ENCODE measurements around the gene WARS2.
"Not testable (repeated sequence)": the region's sequence is repeated elsewhere in the genome, so short reads cannot be mapped to it uniquely, and the experiment has no call there.

Gene WARS2

DNA sequence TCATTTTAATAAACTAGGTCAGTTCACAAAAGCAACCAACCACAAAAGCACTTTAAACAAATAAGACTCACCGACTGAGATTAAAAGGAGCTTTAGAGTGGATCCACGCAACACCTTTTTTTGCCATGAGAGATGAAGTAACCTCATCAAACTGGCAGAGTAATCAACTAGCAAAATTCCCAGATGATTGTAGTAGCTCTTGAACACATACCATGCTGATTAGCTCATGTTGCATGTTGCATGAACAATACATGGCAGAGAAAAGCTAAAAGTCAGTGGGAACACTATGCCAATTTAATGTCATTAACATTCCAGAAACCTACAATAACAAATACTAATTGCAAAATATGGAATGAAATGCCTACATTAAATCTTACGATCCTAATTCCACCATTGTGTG, 4.1 kb downstream of the WARS2 start:
- no peak for DNase-seq

DNA sequence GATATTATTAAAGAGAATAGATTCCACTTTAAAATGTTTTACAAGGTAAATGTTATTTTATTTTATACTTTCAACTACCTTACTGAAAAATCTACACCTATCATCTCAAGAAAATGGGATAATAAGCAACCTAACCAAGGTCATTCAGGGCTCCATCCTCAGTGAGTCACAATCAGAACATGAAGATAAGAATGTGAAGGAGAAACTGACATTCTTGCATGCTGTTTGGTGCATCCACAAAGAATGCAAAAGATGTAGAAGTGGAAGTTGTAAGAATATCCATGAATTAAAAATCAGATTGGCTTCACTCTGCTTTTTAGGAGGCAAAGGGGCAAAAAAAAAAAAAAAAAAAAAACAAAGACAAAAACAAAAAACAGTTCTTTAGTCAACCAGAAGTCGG, 6.5 kb downstream of the WARS2 start:
- no peak for DNase-seq

DNA sequence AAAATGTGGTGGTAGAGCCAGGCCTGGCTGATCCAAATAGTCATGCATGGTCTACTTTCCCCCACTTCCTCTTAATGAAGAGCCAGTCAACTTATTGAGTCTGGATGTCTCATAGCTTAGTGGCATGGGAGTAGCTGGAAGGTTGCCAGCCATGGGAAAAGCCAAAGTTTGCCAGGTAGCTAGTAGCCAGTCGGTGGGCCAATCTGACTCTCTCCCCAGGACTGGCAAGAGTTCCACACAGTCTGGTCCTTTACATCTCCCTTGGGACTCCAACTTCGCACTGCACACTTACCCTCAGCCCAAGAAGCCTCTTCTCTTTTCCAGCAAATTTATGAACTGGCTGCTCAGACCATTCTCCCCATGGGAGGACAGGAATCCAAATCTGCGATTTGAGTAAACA, 8.3 kb downstream of the WARS2 start:
- no peak for DNase-seq

DNA sequence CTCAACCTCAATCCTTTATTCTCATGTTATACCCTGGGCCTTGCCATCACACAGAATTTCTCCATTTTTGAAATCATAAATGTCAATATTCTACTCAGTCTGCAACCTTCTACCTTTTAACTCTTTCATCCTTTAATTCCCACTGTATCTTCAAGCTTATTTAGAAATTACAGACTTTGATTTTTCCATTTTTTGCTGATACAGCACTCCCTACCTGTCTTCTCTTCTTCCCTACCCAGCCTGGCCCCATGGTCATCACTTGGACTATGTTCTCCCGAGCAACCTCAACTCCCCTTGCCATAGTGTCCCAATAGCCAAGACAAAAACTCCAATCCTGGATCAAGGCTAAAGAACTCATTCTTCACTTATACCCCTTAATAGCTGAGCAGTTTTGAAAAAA, 14.6 kb downstream of the WARS2 start:
- no peak for DNase-seq

DNA sequence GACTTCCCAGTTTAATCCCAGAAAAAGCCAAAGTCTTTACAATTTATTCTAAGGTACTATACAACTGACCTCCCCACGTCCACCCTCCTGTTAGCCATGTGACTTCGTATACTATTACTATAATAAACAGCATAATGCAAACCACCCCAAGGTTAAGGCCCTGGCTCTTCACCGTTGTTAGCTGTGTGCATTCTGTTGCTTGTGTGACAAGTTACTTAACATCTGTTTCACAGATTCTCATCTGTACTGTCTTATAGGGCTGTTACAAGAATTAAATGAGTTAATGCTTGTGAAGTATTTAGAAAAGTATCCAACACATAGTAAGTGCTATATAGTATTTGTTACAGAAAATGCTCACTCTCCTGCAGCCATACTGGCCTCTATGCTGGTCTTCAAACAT, 15.7 kb downstream of the WARS2 start:
- DNase-seq = no peak

DNA sequence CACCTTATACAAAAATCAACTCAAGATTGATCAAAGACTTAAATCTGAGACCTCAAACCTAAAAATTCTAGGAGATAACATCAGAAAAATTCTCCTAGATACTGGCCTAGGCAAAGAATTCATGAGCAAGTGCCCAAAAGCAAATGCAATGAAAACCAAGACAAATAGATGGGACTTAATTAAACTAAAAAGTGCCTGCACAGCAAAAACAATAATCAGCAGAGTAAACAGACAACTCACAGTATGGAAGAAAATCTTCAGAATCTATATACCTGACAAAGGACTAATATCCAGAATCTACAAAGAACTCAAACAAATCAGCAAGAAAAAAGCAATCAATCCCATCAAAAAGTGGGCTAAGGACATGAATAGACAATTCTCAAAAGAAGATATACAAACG, 18.6 kb downstream of the WARS2 start:
- not testable (repeated sequence) for DNase-seq

DNA sequence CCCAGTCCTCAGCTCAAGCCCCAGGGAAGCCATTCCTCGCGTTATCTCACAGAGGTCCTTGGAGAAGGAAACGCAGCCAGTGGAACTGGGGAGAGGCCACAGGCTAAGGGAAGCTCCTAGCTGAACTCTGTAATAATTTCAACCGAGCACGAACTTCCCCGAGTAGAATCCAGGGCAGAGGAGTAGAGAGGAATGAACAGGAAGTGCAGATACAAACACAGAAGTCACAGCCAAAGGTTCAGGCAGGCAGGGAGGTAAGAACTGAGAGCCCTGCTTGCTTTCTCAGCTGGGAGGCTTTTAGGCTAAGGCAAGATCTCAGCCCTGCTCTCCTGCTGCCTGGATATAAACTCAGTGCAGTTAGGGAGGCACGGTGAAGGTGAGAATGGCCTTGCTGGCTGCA, 23.7 kb downstream of the WARS2 start:
- DNase-seq = no peak

DNA sequence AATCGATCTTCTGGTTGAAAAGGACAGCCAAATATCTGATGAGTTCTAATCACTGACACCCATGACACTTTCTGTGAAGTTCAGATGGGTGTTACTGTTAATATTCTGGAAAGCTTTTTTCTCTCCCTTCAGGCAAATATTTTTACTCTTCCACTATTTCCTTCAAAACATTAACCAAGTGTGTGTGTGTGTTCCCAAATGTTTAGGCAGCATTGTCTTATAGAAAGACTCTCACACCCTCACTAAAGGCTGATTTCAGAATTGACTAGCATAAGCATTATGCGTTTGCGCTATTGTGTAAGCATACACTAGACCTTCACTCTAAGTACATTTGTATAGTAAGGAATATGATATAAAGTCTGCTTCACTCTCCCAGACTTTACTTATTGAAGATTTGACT, 24.7 kb downstream of the WARS2 start:
- no peak for DNase-seq

DNA sequence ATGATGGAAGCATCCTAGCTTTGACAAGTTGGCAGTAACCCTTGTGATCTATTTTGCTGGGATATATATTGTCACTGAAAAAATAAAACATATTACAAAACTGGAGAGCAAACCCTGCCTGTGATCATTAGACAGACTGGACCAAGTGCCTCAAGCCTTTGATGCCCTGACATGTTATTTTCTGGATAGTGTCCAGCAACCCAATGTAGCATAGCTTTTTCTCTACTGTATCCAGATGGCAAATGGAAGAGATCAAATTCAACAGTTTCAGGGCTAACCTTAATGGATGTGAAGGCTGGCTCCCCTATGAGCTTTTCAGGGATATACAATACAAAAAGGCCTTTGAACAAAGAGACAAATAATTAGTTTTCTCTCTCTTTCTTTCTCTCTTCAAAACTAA, 25.1 kb downstream of the WARS2 start:
- no peak for DNase-seq

DNA sequence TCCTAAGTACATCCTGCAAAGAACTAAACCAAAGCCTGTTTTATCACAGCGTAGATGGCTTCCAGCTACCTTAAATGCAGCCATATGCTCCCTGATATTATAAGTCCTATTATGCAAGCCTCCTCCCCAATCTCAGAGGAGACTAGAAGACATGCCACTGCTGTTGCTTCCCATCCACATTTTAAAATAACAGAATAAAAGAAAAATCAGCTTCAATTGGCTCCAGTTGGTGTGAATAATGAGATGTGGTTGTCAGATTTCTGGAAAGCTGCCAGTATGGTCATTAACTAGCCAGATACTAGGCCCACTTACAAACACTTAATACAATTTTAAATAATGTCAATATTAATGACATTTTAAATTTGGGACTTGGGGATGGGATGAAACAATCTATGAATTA, 25.7 kb downstream of the WARS2 start:
- DNase-seq = no peak

DNA sequence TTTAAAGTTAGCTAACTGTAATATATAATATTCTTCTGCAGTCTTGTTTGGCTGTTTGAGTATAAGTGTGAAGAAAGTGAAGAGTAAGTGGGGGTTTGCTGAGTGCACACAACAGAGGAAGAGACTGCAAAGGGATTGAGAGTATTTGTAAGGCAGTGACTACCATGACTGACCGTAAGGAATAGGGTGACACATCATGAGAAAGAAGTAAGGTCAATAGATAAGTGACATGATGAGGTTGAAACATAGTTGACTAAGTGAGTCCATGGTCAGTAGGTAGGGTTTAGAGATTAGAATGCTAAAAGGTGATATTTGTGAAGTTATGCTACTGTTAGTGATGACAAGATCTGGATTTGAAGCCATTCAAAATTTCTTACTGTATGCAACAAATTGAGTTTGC, 27.7 kb downstream of the WARS2 start:
- no peak for DNase-seq

DNA sequence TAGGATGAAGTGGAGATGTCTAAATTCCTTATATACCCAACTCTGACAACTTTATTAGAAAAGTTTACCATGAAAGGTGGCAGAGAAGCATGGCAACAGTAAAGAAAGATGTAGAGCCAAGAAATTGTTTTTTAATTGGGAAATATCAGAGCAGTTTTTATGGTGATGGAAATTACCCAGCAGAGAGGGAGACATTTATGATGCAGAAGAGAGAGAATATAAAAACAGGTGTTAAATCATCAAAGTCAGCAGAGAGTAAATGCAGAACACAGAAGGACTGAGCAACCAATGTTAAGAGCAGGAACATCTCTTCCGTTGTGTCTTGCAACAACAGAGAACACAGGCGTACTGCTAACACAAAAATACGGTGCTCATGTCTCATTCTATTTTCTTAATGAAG, 28.2 kb downstream of the WARS2 start:
- no peak for DNase-seq

DNA sequence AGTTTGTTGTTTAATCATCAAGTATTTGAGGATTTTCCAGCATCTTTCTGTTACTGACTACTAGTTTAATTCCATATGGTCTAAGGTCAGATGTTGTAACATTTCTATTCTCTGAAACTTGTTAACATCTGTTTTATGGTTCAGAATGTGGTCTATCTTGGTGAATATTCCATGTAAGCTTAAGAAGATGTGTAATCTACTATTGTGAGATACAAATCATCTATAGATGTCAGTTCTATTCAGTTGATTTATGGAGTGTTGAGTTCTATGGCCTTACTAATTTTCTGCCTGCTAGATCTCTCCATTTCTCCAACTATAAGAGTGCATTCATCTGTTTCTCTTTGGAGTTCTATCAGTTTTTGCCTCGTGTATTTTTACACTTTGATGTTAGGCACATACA, 31.5 kb downstream of the WARS2 start:
- no peak for DNase-seq

DNA sequence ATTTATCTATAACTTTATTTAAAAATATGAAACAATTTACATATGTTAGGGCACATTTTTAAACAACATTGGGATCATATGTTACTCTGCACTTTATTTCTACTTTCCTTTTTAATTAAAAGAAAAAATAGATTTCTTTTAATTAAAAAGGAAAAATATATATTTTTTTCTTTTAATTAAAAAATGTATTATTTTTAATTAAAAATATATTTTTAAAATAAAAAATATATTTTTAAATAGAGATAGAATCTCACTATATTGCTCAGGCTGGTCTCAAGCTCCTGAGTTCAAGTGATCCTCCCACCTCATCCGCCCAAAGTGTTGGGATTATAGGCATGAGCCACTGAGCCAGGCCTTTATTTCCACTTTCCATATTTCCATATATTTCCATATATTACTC, 36.7 kb downstream of the WARS2 start:
- no peak for DNase-seq

DNA sequence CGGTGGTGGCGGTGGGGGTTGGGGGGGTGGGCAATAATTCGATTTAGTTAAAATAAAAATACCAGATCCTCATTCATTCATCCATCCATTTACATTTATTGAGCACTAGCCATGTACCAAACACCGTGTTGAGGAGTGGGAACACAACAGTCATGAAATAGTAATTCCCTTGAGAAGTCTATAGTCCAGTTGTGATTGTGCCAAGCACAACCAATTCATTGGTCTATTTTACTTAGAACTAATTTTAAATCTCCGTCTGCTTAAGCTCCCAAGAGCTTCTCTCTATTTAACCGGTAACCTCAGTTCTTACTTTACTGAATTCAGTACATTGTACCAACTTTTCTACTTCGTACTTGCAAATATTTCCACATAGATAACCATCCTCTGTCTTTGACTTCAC, 38.4 kb downstream of the WARS2 start:
- no peak for DNase-seq

DNA sequence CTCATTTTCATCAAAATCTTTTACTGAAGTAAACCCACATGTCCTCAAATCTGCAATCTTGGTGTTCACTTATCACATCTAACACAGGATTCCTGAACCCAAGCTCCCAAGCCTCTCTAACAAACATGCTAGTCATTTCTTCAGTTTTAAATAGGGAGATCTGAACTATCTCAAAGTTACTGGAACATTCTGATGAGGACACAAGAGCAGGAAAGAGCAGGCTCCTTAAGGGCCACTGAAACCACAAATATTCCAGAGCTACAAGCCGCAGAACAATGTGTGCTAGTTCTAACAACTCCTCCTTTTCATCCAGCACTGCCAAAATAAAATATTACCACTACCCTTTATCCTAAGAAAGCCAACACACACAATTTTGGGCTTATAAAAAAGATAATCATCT, 38.9 kb downstream of the WARS2 start:
- no peak for DNase-seq

DNA sequence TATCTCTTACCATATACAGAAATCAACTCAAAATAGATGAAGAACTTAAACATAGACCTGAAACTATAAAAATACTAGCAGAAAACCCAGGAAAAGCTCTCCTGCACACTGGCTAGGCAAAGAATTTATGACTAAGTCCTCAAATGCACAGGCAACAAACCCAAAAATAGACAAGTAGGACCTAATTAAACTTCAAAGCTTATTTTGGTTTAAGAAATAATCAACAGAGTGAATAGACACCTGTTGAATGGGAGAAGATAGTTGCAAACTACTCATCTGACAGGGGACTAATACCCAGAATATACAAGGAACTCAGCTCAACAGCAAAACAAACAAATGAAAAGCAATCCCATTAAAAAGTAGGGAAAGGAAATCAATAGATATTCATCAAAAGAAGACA, 40.7 kb downstream of the WARS2 start:
- DNase-seq = no peak

DNA sequence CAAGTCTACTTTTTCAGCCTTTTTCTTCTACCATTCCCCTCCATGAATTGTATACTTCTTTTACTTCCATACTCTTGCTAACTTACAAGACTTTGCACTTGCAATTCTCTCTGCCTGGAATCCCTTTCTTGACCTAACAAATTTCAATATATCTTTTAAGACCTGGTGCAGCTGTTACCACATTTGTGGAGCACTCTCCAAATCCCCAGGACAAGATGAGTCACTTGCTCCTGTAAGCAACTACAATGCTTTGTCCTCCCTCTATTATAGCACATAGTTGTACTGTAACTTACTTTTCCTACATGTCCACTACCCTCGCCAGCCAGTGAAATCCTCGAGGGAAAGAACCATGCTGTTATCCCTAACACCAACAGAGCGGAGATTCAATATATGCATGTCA, 43.1 kb downstream of the WARS2 start:
- DNase-seq = no peak

DNA sequence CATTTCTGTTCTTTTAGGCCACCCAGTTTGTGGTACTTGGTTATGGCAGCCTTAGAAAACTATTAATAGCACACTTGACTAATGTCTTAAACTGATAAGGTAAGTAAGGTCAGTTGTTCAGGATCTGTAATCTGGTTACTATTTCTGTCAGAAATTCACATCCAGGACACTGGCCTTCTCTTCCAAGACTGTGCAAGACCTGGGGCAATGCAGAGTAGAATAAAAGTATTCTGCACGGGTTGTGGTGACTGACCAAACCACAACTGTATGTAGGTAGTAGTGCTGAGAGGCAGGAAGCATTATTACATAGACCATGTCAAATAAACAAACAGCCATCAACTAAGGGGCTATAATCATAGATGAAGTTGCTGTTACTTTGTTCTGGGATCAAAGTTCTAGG, 46.7 kb downstream of the WARS2 start:
- no peak for DNase-seq

DNA sequence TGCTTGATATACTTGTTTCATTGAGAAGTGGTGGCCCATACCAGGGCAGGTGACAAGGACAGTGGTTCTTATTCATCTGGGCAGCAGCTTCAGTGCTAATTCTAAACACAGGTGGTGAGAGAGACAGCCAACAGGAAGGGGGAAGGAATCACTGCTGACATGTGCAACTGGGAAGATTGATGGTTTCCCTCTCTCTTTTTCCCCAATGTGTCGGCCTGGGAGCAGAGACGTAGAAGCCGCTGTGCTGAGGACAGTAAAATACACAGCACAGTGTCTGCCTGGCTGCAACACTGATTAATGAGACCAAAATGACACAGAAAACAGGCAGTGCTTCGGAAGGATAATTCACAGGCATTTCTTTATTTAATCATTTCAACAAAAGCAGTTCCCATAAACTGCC, 48.8 kb downstream of the WARS2 start:
- no peak for DNase-seq

DNA sequence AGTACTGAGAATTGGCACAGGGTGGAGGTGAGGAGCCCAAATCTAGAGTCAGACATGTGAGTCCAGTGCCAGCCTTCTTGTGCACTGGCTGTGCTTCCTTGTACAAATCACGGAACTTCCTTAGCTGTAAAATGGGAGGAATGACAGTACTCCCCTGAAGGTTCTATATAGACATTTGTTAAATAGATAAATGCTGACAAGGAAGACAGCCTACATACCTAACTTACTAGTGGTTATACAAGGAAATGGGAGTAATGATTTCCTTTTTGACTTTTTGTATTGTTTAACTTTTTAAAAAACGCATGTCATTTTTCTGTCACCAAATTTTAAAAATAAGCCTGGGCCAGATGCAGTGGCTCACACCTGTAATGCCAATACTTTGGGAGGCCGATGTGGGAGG, 50.2 kb downstream of the WARS2 start:
- no peak for DNase-seq

DNA sequence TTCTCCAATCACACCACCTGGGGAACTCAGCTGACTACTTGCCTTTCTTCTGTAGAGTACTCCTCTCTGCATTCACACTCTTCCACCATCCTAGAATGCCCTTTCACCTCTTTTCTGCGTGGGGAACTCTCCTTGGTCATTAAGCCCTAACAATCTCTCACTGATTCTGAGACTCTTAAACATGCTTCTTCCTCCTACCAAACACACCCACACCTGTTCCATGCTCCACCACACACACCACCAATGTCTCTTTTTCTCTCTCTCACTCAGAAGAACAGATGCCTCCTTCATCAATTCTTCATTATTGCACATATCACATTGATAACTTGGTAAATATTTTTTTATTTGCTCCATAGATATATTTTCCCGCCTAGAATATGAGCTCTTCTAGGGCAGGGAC, 53.6 kb downstream of the WARS2 start:
- DNase-seq = no peak

DNA sequence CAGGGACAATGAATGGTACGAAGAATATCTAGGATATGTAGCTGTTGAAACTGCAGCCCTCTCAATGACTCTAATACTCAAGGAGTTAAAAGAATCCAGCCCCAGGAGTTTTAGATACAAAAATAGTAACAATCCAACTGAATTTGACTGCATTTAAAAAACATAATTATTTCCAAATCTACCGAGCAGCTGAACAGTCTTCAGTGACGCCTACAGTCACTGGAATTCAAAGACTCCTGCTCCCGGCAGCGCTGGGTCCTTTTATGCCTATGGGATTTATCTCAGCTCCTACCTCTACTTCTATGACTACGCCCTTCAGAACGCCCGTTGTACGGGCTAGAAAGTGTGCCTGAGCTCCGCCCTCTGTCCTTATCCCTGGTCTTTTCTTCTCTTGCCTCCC, 55.7 kb downstream of the WARS2 start:
- no peak for DNase-seq

DNA sequence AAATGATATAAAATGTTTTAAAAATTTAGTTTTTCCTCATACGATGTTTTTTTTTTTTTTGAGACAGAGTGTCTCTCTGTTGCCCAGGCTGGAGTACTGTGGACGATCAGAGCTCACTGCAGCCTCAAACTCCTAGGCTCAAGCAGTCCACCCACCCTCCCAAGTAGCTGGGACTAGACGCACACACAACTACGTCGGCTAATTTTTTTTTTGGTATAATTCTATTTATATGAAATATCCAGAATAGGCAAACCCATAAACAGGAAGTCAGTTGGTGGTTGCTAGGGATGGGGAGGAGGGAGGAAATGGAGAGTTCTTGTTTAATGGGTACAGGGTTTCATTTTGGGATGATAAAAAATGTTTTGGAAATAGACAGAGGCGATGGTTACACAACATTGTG, 56.5 kb downstream of the WARS2 start:
- no peak for DNase-seq

DNA sequence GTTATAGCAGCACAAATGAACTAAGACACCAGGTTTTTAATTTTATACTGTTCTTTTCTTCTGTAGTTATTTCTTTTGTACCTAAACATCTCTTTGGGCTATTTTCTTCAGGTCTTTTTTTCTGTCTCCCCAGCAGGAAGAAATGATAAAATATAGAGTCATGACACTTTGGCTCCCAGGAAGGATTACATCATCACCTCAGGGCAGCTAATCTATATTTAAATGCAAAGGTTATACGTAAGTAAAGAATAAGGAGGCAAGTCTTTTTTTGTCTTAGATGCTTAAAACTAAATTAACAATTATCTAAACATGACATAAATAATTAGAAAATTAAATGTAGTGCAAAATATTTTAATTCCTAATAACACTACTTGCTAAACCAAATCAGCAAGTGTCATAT, 57.0 kb downstream of the WARS2 start:
- DNase-seq = no peak

DNA sequence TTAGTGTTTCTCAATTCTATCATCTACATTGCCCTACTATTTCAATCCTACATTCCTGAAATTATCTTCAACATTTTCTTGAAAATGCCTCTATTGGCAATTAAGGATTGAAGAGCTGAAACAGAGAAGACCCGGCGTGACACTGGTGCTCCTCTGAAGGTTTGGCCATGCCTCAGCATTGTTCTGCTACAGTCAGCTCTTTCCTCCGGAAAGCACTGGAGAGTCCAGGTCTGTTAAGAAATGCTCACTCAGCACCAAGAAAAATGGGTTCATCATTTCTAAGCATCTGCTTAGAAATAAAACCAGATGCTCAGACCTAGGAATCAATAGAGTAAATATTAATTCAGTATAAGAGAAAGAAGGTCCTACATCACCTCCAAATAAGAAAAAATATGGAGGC, 58.8 kb downstream of the WARS2 start:
- no peak for DNase-seq

DNA sequence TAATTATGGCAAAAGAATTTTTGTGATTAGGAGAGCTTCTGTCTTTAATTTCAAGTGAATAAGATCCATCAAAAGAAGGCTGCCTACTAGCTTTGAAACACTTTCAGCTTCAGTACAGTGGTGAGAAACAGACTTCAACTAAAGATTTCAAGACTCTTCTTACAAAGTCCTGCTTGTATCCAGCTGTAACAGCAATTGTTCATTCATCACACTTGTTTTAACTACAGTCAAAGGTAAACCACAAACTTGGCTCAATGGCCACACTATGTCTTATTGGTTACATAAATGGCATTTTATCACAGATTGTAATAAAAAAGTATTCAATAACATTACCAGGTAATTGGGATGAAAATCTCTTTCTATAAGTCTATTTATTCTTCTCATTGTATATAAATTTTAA, 59.2 kb downstream of the WARS2 start:
- no peak for DNase-seq
